ENCODE measurements around the gene ZNF749. TPM values are rescaled to one million over a fixed set of nuclear protein-coding genes. Genes with fewer than 3 reads are reported as not detected.
A peak's percentile ranks its signal among the peaks of the same experiment; 100 is the strongest.

Gene ZNF749
- total RNA-seq, 4 donors from 2014 or later, result 4.8 to 10.6 (median 6.8) TPM

DNA sequence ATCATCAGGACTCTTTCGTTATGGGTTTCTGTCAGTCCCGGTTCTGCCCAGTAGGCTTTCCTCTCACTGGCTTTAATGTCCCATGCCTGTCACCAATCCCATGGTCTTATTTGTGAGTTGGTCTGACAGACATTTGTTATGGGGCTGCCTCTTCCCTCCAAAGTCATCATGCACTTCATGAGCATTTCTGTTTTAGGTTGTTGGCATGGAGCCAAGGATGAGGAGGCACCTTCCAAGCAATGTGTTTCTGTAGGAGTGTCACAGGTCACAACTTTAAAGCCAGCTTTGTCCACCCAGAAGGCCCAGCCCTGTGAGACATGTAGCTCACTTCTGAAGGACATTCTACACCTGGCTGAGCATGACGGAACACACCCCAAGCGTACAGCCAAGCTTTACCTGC, 15.7 kb upstream of the ZNF749 start:
- H3K9me3 ChIP-seq, result peaks cover 0 to 83% (median 0%) of the 10 kb centered on the region in 3 donors
- no peak overlapping the region for H3K4me3 ChIP-seq
- no peak overlapping the region for H3K27ac ChIP-seq
- peaks cover 10 to 87% of the 10 kb centered on the region in 2 donors for H3K36me3 ChIP-seq
- no peaks in the 10 kb centered on the region for H3K4me1 ChIP-seq
- TF ChIP-seq EP300 (IDR thresholded peaks at IDR 0.05) (no peak), POLR2AphosphoS5 (IDR thresholded peaks at IDR 0.05) (no peak), POLR2A (IDR thresholded peaks at IDR 0.05) (no peak)
- TF ChIP-seq, protein P1, sequence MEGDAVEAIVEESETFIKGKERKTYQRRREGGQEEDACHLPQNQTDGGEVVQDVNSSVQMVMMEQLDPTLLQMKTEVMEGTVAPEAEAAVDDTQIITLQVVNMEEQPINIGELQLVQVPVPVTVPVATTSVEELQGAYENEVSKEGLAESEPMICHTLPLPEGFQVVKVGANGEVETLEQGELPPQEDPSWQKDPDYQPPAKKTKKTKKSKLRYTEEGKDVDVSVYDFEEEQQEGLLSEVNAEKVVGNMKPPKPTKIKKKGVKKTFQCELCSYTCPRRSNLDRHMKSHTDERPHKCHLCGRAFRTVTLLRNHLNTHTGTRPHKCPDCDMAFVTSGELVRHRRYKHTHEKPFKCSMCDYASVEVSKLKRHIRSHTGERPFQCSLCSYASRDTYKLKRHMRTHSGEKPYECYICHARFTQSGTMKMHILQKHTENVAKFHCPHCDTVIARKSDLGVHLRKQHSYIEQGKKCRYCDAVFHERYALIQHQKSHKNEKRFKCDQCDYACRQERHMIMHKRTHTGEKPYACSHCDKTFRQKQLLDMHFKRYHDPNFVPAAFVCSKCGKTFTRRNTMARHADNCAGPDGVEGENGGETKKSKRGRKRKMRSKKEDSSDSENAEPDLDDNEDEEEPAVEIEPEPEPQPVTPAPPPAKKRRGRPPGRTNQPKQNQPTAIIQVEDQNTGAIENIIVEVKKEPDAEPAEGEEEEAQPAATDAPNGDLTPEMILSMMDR (IDR thresholded peaks at IDR 0.05), result no peak
- 81 to 100% methylated on average over 2 to 3 of the region's 4 CpGs for WGBS, 2 donors (ENCODE audit: low coverage in 1 of 2)
- no peak for ATAC-seq
- no peaks in the 10 kb centered on the region for H3K27me3 ChIP-seq

DNA sequence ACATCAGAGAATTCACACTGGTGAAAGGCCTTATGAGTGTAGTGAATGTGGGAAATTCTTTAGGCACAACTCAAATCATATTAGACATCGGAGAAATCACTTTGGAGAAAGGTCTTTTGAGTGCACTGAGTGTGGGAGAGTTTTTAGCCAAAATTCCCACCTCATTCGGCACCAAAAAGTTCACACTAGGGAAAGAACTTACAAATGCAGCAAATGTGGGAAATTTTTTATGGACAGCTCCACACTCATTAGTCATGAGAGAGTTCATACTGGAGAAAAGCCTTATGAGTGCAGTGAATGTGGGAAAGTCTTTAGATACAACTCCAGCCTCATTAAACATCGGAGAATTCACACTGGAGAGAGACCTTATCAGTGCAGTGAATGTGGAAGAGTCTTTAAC, 14.1 kb upstream of the ZNF749 start:
- H3K4me3 ChIP-seq, result no peak overlapping the region
- peaks cover 10 to 71% of the 10 kb centered on the region in 2 donors for H3K36me3 ChIP-seq
- TF ChIP-seq POLR2AphosphoS5 (IDR thresholded peaks at IDR 0.05), result no peak
- WGBS, 2 donors (ENCODE audit: low coverage in 1 of 2), result 76 to 97% methylated on average over 2 to 3 of the region's 3 CpGs
- H3K27me3 ChIP-seq, result no peaks in the 10 kb centered on the region
- peaks cover 0 to 88% (median 0%) of the 10 kb centered on the region in 3 donors for H3K9me3 ChIP-seq
- ATAC-seq, result no peak
- H3K4me1 ChIP-seq, result no peaks in the 10 kb centered on the region
- H3K27ac ChIP-seq, result no peak overlapping the region

DNA sequence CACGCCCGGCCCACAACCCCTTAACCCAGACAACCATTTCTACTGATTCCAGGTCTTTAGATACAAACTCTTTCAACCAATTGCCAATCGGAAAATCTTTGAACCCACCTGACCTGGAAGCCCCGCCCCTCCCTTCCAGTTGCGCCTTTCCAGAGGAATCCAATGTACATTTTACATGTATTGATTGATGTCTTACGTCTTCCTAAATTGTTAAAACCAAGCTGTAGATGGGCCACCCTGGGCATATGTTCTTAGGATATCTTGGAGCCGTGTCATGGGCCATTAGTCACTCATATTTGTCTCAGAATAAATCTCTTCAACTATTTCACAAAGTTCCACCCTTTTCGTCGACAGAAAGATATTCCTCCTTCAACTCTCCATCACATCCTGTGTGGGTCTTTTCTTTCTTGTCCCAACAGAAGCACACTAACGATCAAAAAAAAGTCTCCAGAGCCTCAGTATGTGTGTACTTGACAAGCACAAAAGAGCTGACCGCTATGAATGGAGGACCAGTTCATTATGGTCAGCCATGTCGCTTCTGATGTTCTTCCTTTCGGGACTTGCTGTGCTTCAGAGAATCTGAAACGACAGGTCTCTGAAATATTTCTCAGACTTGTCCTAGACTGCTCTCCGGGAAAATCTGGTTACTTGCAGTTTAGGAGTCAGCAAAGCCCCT, 601 bp upstream of the ZNF749 start:
- H3K27ac ChIP-seq, result peak overlapping the region in 3 of 4 donors; percentile 69 to 81 (median 75)
- WGBS, 2 donors (ENCODE audit: low coverage in 1 of 2), result 23 to 38% methylated on average over 10 to 13 of the region's 15 CpGs
- peak; percentile 12 for ATAC-seq

DNA sequence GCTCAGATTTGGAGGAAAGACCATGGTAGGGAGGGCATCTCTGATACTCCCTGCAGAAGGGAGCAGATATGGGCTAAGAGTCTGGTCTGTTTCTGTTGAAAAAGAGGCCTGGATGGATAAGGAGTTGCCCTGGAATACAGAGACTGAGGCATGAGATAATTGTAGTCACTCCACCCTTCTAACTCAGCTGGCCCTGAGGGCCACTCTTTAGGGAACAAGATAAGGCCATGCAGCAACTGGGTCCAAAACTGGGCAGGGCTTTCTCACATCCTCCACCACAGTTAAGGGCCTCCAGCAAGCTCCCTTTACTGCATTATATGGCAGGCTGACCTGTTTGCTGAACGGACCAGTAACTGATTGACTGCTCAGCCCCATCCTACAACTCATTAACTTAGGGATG, 1.3 kb downstream of the ZNF749 start:
- H3K27me3 ChIP-seq, result no peaks in the 10 kb centered on the region
- peaks cover 0 to 24% of the 10 kb centered on the region in 2 donors for H3K36me3 ChIP-seq
- H3K4me1 ChIP-seq, result peaks cover 0 to 24% (median 14%) of the 10 kb centered on the region in 3 donors
- TF ChIP-seq, protein P1 (IDR thresholded peaks at IDR 0.05), result no peak
- TF ChIP-seq POLR2AphosphoS5 (IDR thresholded peaks at IDR 0.05), result no peak
- no peak for TF ChIP-seq POLR2A (IDR thresholded peaks at IDR 0.05)
- no peak for TF ChIP-seq EP300 (IDR thresholded peaks at IDR 0.05)
- ATAC-seq, result no peak
- no peak overlapping the region for H3K27ac ChIP-seq
- H3K9me3 ChIP-seq, result peaks cover 0 to 25% (median 0%) of the 10 kb centered on the region in 3 donors
- peak overlapping the region in 1 of 2 donors; percentile 76 for H3K4me3 ChIP-seq
- 67 to 100% methylated on average over 1 of the region's 1 CpG for WGBS, 2 donors (ENCODE audit: low coverage in 1 of 2)

More for the DNA sequence above, 601 bp upstream of the ZNF749 start:
- Histone ChIP-seq H3K36me3 (peaks cover 0 to 19% of the 10 kb centered on the region in 2 donors), H3K27me3 (no peaks in the 10 kb centered on the region), H3K9me3 (peaks cover 0 to 6% (median 0%) of the 10 kb centered on the region in 3 donors), H3K4me3 (peak overlapping the region; percentile 48 to 76), H3K4me1 (peaks cover 0 to 24% (median 14%) of the 10 kb centered on the region in 3 donors)
- TF ChIP-seq, protein P1 (IDR thresholded peaks at IDR 0.05), result no peak
- TF ChIP-seq EP300 (IDR thresholded peaks at IDR 0.05) (no peak), POLR2AphosphoS5 (IDR thresholded peaks at IDR 0.05) (no peak), POLR2A (IDR thresholded peaks at IDR 0.05) (no peak)

DNA sequence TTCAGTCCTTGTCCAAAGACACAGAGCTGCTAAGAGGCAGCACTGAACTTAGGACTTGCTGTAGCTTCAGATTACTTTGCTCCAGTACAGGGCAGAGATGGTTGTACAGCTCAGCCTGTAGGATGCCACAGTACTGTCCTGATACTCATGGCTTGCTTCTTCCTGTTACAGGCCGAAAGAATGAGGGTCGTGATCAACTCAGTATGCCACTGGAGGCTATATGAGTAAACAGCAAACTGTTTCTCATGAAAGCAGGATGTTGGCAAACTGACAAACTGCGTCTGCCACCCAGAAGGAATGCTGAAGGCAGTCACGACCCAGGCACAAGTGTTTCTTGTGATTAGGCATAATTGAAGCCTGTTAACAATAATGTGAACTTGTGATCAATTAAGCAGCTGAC, 2.8 kb downstream of the ZNF749 start:
- peaks cover 0 to 24% (median 14%) of the 10 kb centered on the region in 3 donors for H3K4me1 ChIP-seq
- no peak overlapping the region for H3K4me3 ChIP-seq
- no peaks in the 10 kb centered on the region for H3K27me3 ChIP-seq
- no peak for TF ChIP-seq POLR2A (IDR thresholded peaks at IDR 0.05)
- TF ChIP-seq, protein P1 (IDR thresholded peaks at IDR 0.05), result no peak
- TF ChIP-seq EP300 (IDR thresholded peaks at IDR 0.05), result no peak
- no peak for TF ChIP-seq POLR2AphosphoS5 (IDR thresholded peaks at IDR 0.05)
- WGBS, 2 donors (ENCODE audit: low coverage in 1 of 2), result 86% methylated on average over 2 of the region's 4 CpGs; no CpG with 5 or more reads in 1 of the 2 donors
- peaks cover 0 to 40% (median 0%) of the 10 kb centered on the region in 3 donors for H3K9me3 ChIP-seq
- no peak for ATAC-seq
- no peak overlapping the region for H3K27ac ChIP-seq
- H3K36me3 ChIP-seq, result peaks cover 0 to 39% of the 10 kb centered on the region in 2 donors

Measured in gastroesophageal sphincter (tissue), 4 donors.